ENCODE data around the gene NEK11.

NEK11 gene

GRCh38 chr3:131218196-131218595 is 191.5 kb downstream of the NEK11 start:
- no peaks in the 10 kb centered on the region for H3K27me3 ChIP-seq (ENCODE audit: control insufficient read depth, insufficient read depth, low read length)
- no peaks in the 10 kb centered on the region for H3K4me1 ChIP-seq (ENCODE audit: control insufficient read depth, insufficient read depth, low read length)
- no peaks in the 10 kb centered on the region for H3K36me3 ChIP-seq (ENCODE audit: control insufficient read depth, insufficient read depth, low read length)
- H3K27ac ChIP-seq (ENCODE audit: low read length), result no peak overlapping the region
- WGBS (ENCODE audit: insufficient coverage, insufficient read length), result no CpG with 5 or more reads among the region's 1 CpG
- DNase-seq (ENCODE audit: low read depth, low spot score), result no peak
- no peaks in the 10 kb centered on the region for H3K9me3 ChIP-seq (ENCODE audit: control insufficient read depth, insufficient read depth, low read length)
- H3K4me3 ChIP-seq (ENCODE audit: low read length), result no peak overlapping the region

GRCh38 chr3:131221731-131222130 is 195.1 kb downstream of the NEK11 start:
- no peak for DNase-seq (ENCODE audit: low read depth, low spot score)
- Histone ChIP-seq H3K4me1 (ENCODE audit: control insufficient read depth, insufficient read depth, low read length) (no peaks in the 10 kb centered on the region), H3K36me3 (ENCODE audit: control insufficient read depth, insufficient read depth, low read length) (no peaks in the 10 kb centered on the region), H3K27me3 (ENCODE audit: control insufficient read depth, insufficient read depth, low read length) (no peaks in the 10 kb centered on the region), H3K4me3 (ENCODE audit: low read length) (no peak overlapping the region), H3K9me3 (ENCODE audit: control insufficient read depth, insufficient read depth, low read length) (no peaks in the 10 kb centered on the region), H3K27ac (ENCODE audit: low read length) (no peak overlapping the region)
- no CpG with 5 or more reads among the region's 4 CpGs for WGBS (ENCODE audit: insufficient coverage, insufficient read length)

- H3K9me3 ChIP-seq (ENCODE audit: control insufficient read depth, insufficient read depth, low read length), result no peaks in the 10 kb centered on the region
- H3K36me3 ChIP-seq (ENCODE audit: control insufficient read depth, insufficient read depth, low read length), result no peaks in the 10 kb centered on the region
- H3K4me3 ChIP-seq (ENCODE audit: low read length), result no peak overlapping the region
- no peak overlapping the region for H3K27ac ChIP-seq (ENCODE audit: low read length)
- no peaks in the 10 kb centered on the region for H3K27me3 ChIP-seq (ENCODE audit: control insufficient read depth, insufficient read depth, low read length)
- no CpG with 5 or more reads among the region's 3 CpGs for WGBS (ENCODE audit: insufficient coverage, insufficient read length)
- H3K4me1 ChIP-seq (ENCODE audit: control insufficient read depth, insufficient read depth, low read length), result no peaks in the 10 kb centered on the region
- no peak for DNase-seq (ENCODE audit: low read depth, low spot score)
Observed at GRCh38 chr3:131222599-131222998, 195.9 kb downstream of the NEK11 start.

GRCh38 chr3:131223373-131224289 is 197.0 kb downstream of the NEK11 start:
- Histone ChIP-seq H3K36me3 (ENCODE audit: control insufficient read depth, insufficient read depth, low read length) (no peaks in the 10 kb centered on the region), H3K9me3 (ENCODE audit: control insufficient read depth, insufficient read depth, low read length) (no peaks in the 10 kb centered on the region), H3K4me1 (ENCODE audit: control insufficient read depth, insufficient read depth, low read length) (no peaks in the 10 kb centered on the region), H3K27ac (ENCODE audit: low read length) (no peak overlapping the region), H3K27me3 (ENCODE audit: control insufficient read depth, insufficient read depth, low read length) (no peaks in the 10 kb centered on the region), H3K4me3 (ENCODE audit: low read length) (no peak overlapping the region)
- no CpG with 5 or more reads among the region's 5 CpGs for whole genome bisulfite sequencing (ENCODE audit: insufficient coverage, insufficient read length)
- DNase-seq (ENCODE audit: low read depth, low spot score), result no peak

GRCh38 chr3:131224886-131225550 is 198.3 kb downstream of the NEK11 start:
- H3K36me3 ChIP-seq (ENCODE audit: control insufficient read depth, insufficient read depth, low read length), result no peaks in the 10 kb centered on the region
- no peak overlapping the region for H3K27ac ChIP-seq (ENCODE audit: low read length)
- H3K9me3 ChIP-seq (ENCODE audit: control insufficient read depth, insufficient read depth, low read length), result no peaks in the 10 kb centered on the region
- WGBS (ENCODE audit: insufficient coverage, insufficient read length), result no CpG with 5 or more reads among the region's 5 CpGs
- no peaks in the 10 kb centered on the region for H3K4me1 ChIP-seq (ENCODE audit: control insufficient read depth, insufficient read depth, low read length)
- no peaks in the 10 kb centered on the region for H3K27me3 ChIP-seq (ENCODE audit: control insufficient read depth, insufficient read depth, low read length)
- no peak overlapping the region for H3K4me3 ChIP-seq (ENCODE audit: low read length)
- no peak for DNase-seq (ENCODE audit: low read depth, low spot score)

GRCh38 chr3:131228522-131228921 is 201.8 kb downstream of the NEK11 start:
- Histone ChIP-seq H3K4me3 (ENCODE audit: low read length) (no peak overlapping the region), H3K9me3 (ENCODE audit: control insufficient read depth, insufficient read depth, low read length) (no peaks in the 10 kb centered on the region), H3K36me3 (ENCODE audit: control insufficient read depth, insufficient read depth, low read length) (no peaks in the 10 kb centered on the region), H3K27me3 (ENCODE audit: control insufficient read depth, insufficient read depth, low read length) (no peaks in the 10 kb centered on the region), H3K4me1 (ENCODE audit: control insufficient read depth, insufficient read depth, low read length) (no peaks in the 10 kb centered on the region), H3K27ac (ENCODE audit: low read length) (no peak overlapping the region)
- no CpG with 5 or more reads among the region's 3 CpGs for WGBS (ENCODE audit: insufficient coverage, insufficient read length)
- no peak for DNase-seq (ENCODE audit: low read depth, low spot score)

- H3K9me3 ChIP-seq (ENCODE audit: control insufficient read depth, insufficient read depth, low read length), result no peaks in the 10 kb centered on the region
- H3K27ac ChIP-seq (ENCODE audit: low read length), result no peak overlapping the region
- no CpG with 5 or more reads among the region's 3 CpGs for WGBS (ENCODE audit: insufficient coverage, insufficient read length)
- no peak for DNase-seq (ENCODE audit: low read depth, low spot score)
- no peak overlapping the region for H3K4me3 ChIP-seq (ENCODE audit: low read length)
- H3K36me3 ChIP-seq (ENCODE audit: control insufficient read depth, insufficient read depth, low read length), result no peaks in the 10 kb centered on the region
- no peaks in the 10 kb centered on the region for H3K4me1 ChIP-seq (ENCODE audit: control insufficient read depth, insufficient read depth, low read length)
- H3K27me3 ChIP-seq (ENCODE audit: control insufficient read depth, insufficient read depth, low read length), result no peaks in the 10 kb centered on the region
Observed at GRCh38 chr3:131231710-131232389, 205.2 kb downstream of the NEK11 start.

- Histone ChIP-seq H3K36me3 (ENCODE audit: control insufficient read depth, insufficient read depth, low read length) (no peaks in the 10 kb centered on the region), H3K4me1 (ENCODE audit: control insufficient read depth, insufficient read depth, low read length) (no peaks in the 10 kb centered on the region), H3K27me3 (ENCODE audit: control insufficient read depth, insufficient read depth, low read length) (no peaks in the 10 kb centered on the region), H3K9me3 (ENCODE audit: control insufficient read depth, insufficient read depth, low read length) (no peaks in the 10 kb centered on the region), H3K27ac (ENCODE audit: low read length) (no peak overlapping the region), H3K4me3 (ENCODE audit: low read length) (no peak overlapping the region)
- no CpG with 5 or more reads among the region's 3 CpGs for WGBS (ENCODE audit: insufficient coverage, insufficient read length)
- no peak for DNase-seq (ENCODE audit: low read depth, low spot score)
Observed at GRCh38 chr3:131232711-131233267, 206.1 kb downstream of the NEK11 start.

- no CpG with 5 or more reads among the region's 5 CpGs for WGBS (ENCODE audit: insufficient coverage, insufficient read length)
- Histone ChIP-seq H3K4me1 (ENCODE audit: control insufficient read depth, insufficient read depth, low read length) (no peaks in the 10 kb centered on the region), H3K36me3 (ENCODE audit: control insufficient read depth, insufficient read depth, low read length) (no peaks in the 10 kb centered on the region), H3K9me3 (ENCODE audit: control insufficient read depth, insufficient read depth, low read length) (no peaks in the 10 kb centered on the region), H3K27ac (ENCODE audit: low read length) (no peak overlapping the region), H3K27me3 (ENCODE audit: control insufficient read depth, insufficient read depth, low read length) (no peaks in the 10 kb centered on the region), H3K4me3 (ENCODE audit: low read length) (no peak overlapping the region)
- DNase-seq (ENCODE audit: low read depth, low spot score), result no peak
Observed at GRCh38 chr3:131233900-131234668, 207.4 kb downstream of the NEK11 start.

GRCh38 chr3:131236421-131236820 is 209.7 kb downstream of the NEK11 start:
- Histone ChIP-seq H3K36me3 (ENCODE audit: control insufficient read depth, insufficient read depth, low read length) (no peaks in the 10 kb centered on the region), H3K4me1 (ENCODE audit: control insufficient read depth, insufficient read depth, low read length) (no peaks in the 10 kb centered on the region), H3K27ac (ENCODE audit: low read length) (no peak overlapping the region), H3K9me3 (ENCODE audit: control insufficient read depth, insufficient read depth, low read length) (no peaks in the 10 kb centered on the region), H3K4me3 (ENCODE audit: low read length) (no peak overlapping the region), H3K27me3 (ENCODE audit: control insufficient read depth, insufficient read depth, low read length) (no peaks in the 10 kb centered on the region)
- WGBS (ENCODE audit: insufficient coverage, insufficient read length), result no CpG with 5 or more reads among the region's 6 CpGs
- DNase-seq (ENCODE audit: low read depth, low spot score), result no peak

Data from iPS DF 6.9 (cell line).